ENCODE results near the gene TMEM163. TPM values are rescaled to one million over a fixed set of nuclear protein-coding genes. Genes with fewer than 3 reads are reported as not detected.

Gene TMEM163
- total RNA-seq, 2 experiments from 2014 or later = 0.51 TPM; not detected in 1

GRCh38 chr2:134527381-134527780 is 191.4 kb downstream of the TMEM163 start:
- CTCF ChIA-PET (ENCODE audit: unreplicated experiment) = no interaction called here
- intact Hi-C loops (cut with micrococcal nuclease; ENCODE audit: unreplicated experiment) = no loop called here
- Histone ChIP-seq H3K4me3 (ENCODE audit: low read depth, low read length, poor library complexity, severe bottlenecking) (no peak overlapping the region), H2AFZ (ENCODE audit: low read length) (no peak overlapping the region), H3K9me3 (ENCODE audit: low read length) (no peaks in the 10 kb centered on the region), H3K27ac (ENCODE audit: low read depth, low read length, poor library complexity, severe bottlenecking) (no peak overlapping the region), H3K4me2 (ENCODE audit: low read length) (no peak overlapping the region), H3K79me2 (ENCODE audit: insufficient read depth, low read depth, low read length) (no peaks in the 10 kb centered on the region), H4K20me1 (ENCODE audit: insufficient read depth, low read length) (no peaks in the 10 kb centered on the region), H3K9me2 (ENCODE audit: insufficient read depth, low read length) (no peaks in the 10 kb centered on the region), H3K4me1 (ENCODE audit: insufficient read depth, low read length, poor library complexity, severe bottlenecking) (no peaks in the 10 kb centered on the region), H3K36me3 (ENCODE audit: insufficient read depth, low read length) (no peaks in the 10 kb centered on the region)
- TF ChIP-seq CTCF (conservative IDR thresholded peaks at IDR 0.05; ENCODE audit: low read length) (no peak), EZH2phosphoT487 (IDR thresholded peaks at IDR 0.05; ENCODE audit: borderline replicate concordance, low read depth, low read length) (no peak)
- DNase-seq (ENCODE audit: low spot score) = no peak
- POLR2A ChIA-PET = no interaction called here
- BruUV-seq (replicated peaks) = no TSS peak

DNA sequence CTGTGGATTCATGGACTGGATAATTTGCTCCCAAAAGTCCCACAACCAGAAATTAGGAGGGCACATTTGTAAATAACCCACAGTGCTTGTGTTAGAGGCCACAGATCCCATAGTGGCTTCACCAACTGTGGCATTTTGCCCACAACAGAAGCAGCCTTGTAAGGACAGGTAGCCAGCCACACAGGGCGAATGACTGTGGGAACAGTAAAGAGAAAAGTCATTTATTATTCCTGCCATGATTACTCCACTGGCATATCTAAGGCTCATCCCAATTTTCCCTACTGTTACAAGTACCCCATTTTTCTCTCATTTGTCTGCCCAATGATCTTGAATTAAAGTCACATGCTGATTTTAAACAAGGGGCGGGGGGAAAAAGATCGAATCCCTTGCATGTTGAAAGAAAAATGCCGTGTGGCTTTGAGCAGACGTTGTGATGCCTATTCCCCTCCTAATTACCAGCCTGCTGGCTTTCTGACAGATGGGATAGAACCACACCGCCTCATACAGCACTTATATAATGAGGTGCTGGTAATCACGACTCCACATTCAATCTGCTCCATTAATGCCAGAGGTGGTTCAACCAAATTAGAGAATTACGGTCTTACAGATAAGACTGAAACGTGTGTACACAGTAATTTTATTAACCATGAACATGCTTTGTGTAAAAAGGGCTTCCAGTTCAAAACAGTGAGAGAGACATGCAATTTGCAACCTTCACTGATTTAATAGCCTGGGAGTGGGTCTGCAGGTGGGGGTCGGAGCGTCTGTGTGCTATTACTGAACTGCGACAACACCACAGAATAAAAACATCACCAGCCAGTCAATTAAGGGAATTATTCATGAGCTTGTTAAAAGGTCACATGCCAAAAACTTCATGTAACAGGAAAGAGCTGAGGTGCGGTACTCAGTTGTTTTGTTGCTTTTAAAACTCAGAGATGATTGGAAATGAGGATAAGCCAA is 196.0 kb downstream of the TMEM163 start:
- TF ChIP-seq EZH2phosphoT487 (IDR thresholded peaks at IDR 0.05; ENCODE audit: borderline replicate concordance, low read depth, low read length) (no peak), CTCF (conservative IDR thresholded peaks at IDR 0.05; ENCODE audit: low read length) (no peak)
- Histone ChIP-seq H3K9me3 (ENCODE audit: low read length) (no peaks in the 10 kb centered on the region), H3K27ac (ENCODE audit: low read depth, low read length, poor library complexity, severe bottlenecking) (no peak overlapping the region), H3K79me2 (ENCODE audit: insufficient read depth, low read depth, low read length) (no peaks in the 10 kb centered on the region), H3K4me3 (ENCODE audit: low read depth, low read length, poor library complexity, severe bottlenecking) (no peak overlapping the region), H3K36me3 (ENCODE audit: insufficient read depth, low read length) (no peaks in the 10 kb centered on the region), H4K20me1 (ENCODE audit: insufficient read depth, low read length) (no peaks in the 10 kb centered on the region), H3K4me2 (ENCODE audit: low read length) (no peak overlapping the region), H2AFZ (ENCODE audit: low read length) (no peak overlapping the region), H3K4me1 (ENCODE audit: insufficient read depth, low read length, poor library complexity, severe bottlenecking) (no peaks in the 10 kb centered on the region), H3K9me2 (ENCODE audit: insufficient read depth, low read length) (no peaks in the 10 kb centered on the region)
- intact Hi-C loops (cut with micrococcal nuclease; ENCODE audit: unreplicated experiment) = no loop called here
- ChIA-PET CTCF (ENCODE audit: unreplicated experiment) (no interaction called here), POLR2A (interaction anchor here (0.6 kb wide), 1 partner anchor 366 kb away, joined by 3 read pairs; no protein-coding TSS in a partner anchor)
- no peak for DNase-seq (ENCODE audit: low spot score)
- no TSS peak for BruUV-seq (replicated peaks)

DNA sequence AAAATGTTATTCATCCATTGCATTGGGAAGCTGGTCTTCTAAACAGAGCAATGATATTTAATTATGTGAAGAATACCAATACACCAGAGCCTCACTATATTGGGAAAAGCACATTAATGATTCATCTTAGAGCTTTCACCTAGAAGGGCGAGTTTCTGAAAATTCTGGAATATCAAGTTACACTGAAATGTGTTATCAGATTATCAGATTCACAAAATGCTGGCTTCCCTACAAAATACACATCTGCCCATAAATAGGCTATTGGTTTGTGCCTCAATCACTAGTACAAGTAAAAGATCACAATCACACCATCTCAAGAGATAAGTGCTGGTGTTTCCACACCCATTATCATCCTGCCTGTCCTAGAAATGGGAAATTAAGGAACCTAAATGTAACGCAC is 200.7 kb downstream of the TMEM163 start:
- H3K4me1 ChIP-seq (ENCODE audit: insufficient read depth, low read length, poor library complexity, severe bottlenecking) = no peaks in the 10 kb centered on the region
- TF ChIP-seq CTCF (conservative IDR thresholded peaks at IDR 0.05; ENCODE audit: low read length) = no peak
- no peak for TF ChIP-seq EZH2phosphoT487 (IDR thresholded peaks at IDR 0.05; ENCODE audit: borderline replicate concordance, low read depth, low read length)
- CTCF ChIA-PET (ENCODE audit: unreplicated experiment) = no interaction called here
- intact Hi-C loops (cut with micrococcal nuclease; ENCODE audit: unreplicated experiment) = no loop called here
- H2AFZ ChIP-seq (ENCODE audit: low read length) = no peak overlapping the region
- no TSS peak for BruUV-seq (replicated peaks)
- H3K4me3 ChIP-seq (ENCODE audit: low read depth, low read length, poor library complexity, severe bottlenecking) = no peak overlapping the region
- H3K9me3 ChIP-seq (ENCODE audit: low read length) = no peaks in the 10 kb centered on the region
- H3K9me2 ChIP-seq (ENCODE audit: insufficient read depth, low read length) = no peaks in the 10 kb centered on the region
- no peak for DNase-seq (ENCODE audit: low spot score)
- H3K4me2 ChIP-seq (ENCODE audit: low read length) = no peak overlapping the region
- H3K79me2 ChIP-seq (ENCODE audit: insufficient read depth, low read depth, low read length) = no peaks in the 10 kb centered on the region
- POLR2A ChIA-PET = no interaction called here
- H4K20me1 ChIP-seq (ENCODE audit: insufficient read depth, low read length) = no peaks in the 10 kb centered on the region
- no peaks in the 10 kb centered on the region for H3K36me3 ChIP-seq (ENCODE audit: insufficient read depth, low read length)
- no peak overlapping the region for H3K27ac ChIP-seq (ENCODE audit: low read depth, low read length, poor library complexity, severe bottlenecking)

All from OCI-LY7 (cell line).